Colonic mucosa (tissue), 4 donors: ENCODE results near the gene IRF8. TPM values are rescaled to one million over a fixed set of nuclear protein-coding genes. Genes with fewer than 3 reads are reported as not detected.

Source experiments
- DNase-seq: peaks from one replicate; pipeline ENCODE4 v3.0.0-alpha.2; 2020
- H3K27ac ChIP-seq: fragments of 200-600 bp; one replicate; pipeline ENCODE4 v1.8.0; 2021
- H3K27me3 ChIP-seq: fragments of 200-600 bp; one replicate; pipeline ENCODE4 v1.8.0; 2021
- H3K36me3 ChIP-seq: fragments of 200-600 bp; one replicate; pipeline ENCODE4 v1.8.0; 2021
- H3K4me1 ChIP-seq: fragments of 200-600 bp; one replicate; pipeline ENCODE4 v1.8.0; 2021; ENCODE audit warnings: mild to moderate bottlenecking
- H3K4me3 ChIP-seq: fragments of 200-600 bp; one replicate; pipeline ENCODE4 v1.8.0; 2021
- H3K9ac ChIP-seq, 2 donors: one replicate each; pipeline ENCODE4 v1.7.0; 2013; ENCODE audit warnings: control low read depth in 2 of 2, low read depth in 2 of 2, low read length in 2 of 2
- H3K9me3 ChIP-seq: fragments of 200-600 bp; one replicate; pipeline ENCODE4 v1.8.0; 2021
- intact Hi-C: fragments of 100-400 bp; cut with DNase I; formaldehyde crosslinking; loops from one replicate; pipeline ENCODE4 v1.14.1; 2022
- total RNA-seq, 2 donors: library from RNA; stranded (reverse); fragmentation: NEBNext Ultra II Directional in 1 of 2; extraction: Animal tissue kit (Norgen Biotek cat#: 25700) in 1 of 2; gene quantifications; one replicate each; pipeline ENCODE4 v1.2.1, GENCODE V29; 2021
- TF ChIP-seq, protein P1 (sequence below): fragments of 200-600 bp; IDR thresholded peaks from one replicate; pipeline ENCODE4 v1.8.0; 2022; ENCODE audit warnings: antibody characterized with exemption, mild to moderate bottlenecking
- donor health status: healthy.
- donor health status: DM: no; HTN: no; CAD: no.
- donor health status: DM: no; HTN: no; CAD: no.

The IRF8 gene, protein sequence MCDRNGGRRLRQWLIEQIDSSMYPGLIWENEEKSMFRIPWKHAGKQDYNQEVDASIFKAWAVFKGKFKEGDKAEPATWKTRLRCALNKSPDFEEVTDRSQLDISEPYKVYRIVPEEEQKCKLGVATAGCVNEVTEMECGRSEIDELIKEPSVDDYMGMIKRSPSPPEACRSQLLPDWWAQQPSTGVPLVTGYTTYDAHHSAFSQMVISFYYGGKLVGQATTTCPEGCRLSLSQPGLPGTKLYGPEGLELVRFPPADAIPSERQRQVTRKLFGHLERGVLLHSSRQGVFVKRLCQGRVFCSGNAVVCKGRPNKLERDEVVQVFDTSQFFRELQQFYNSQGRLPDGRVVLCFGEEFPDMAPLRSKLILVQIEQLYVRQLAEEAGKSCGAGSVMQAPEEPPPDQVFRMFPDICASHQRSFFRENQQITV
- total RNA-seq: 10 to 100 TPM; 25.1 to 52.5 TPM

DNA sequence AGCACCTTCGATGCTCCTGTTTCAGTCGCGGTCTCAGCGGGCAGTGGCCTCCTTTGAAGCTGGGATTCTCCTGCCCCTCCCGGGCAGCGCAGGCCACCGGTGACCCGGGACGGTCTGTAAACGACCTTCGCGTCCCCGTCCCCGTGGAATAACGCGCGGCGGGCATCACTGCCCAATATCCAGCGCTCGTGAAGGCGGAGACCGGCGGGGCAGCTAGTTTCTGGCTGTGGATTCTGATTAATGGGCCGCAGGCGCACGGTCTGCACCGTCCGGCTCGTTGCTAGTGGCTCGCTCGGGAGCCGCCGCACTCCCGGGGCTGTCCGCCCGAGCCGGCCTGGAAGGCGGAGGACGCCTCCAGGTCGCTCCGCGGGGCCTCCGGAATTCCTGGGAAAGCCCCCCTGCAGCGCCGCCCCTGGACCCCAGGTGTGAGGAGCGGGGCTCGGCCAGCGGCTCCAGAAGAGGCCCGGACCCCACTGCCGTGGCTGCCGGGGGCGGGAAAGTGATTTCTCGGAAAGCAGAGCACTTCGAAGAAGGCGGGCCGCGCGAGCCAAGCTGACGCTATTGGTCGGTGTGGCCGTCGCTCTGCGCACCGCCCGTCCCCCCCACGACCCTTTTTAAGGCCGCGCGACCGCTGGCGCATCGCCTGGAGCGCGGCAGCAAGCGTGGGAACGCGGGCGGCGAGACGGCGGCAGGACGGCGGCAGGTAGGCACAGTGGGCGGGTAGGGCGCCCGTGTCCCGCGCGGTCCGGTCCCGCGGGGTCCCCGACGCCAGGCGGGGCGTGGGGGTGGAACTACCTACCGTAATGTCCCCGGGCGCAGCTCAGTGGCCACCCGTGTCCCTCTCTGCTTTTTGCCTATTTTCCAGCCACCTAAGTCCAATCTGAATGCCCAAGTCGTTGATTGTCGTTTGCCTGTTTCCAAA, at the start of gene IRF8:
TSS of gene IRF8 (plus strand) at position 642 of the 922 bp plus-strand sequence. CDS start 3,854 bp downstream, outside the sequence.
- TF ChIP-seq, protein P1, sequence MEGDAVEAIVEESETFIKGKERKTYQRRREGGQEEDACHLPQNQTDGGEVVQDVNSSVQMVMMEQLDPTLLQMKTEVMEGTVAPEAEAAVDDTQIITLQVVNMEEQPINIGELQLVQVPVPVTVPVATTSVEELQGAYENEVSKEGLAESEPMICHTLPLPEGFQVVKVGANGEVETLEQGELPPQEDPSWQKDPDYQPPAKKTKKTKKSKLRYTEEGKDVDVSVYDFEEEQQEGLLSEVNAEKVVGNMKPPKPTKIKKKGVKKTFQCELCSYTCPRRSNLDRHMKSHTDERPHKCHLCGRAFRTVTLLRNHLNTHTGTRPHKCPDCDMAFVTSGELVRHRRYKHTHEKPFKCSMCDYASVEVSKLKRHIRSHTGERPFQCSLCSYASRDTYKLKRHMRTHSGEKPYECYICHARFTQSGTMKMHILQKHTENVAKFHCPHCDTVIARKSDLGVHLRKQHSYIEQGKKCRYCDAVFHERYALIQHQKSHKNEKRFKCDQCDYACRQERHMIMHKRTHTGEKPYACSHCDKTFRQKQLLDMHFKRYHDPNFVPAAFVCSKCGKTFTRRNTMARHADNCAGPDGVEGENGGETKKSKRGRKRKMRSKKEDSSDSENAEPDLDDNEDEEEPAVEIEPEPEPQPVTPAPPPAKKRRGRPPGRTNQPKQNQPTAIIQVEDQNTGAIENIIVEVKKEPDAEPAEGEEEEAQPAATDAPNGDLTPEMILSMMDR: no peak
- peak within 1 kb of the TSS; percentile 74 to 85 for H3K9ac ChIP-seq
- DNase-seq: peak; percentile 88
- intact Hi-C loops: loop anchor here (10.0 kb wide), 1 partner anchor 86 kb away; no protein-coding TSS in a partner anchor
- no peaks in the 10 kb centered on the region for H3K27me3 ChIP-seq
- peak within 1 kb of the TSS; percentile 80 for H3K27ac ChIP-seq
- no peaks in the 10 kb centered on the region for H3K9me3 ChIP-seq
- peaks cover 13% of the 10 kb centered on the region for H3K4me1 ChIP-seq
- peak within 1 kb of the TSS; percentile 79 for H3K4me3 ChIP-seq
- no peaks in the 10 kb centered on the region for H3K36me3 ChIP-seq

DNA sequence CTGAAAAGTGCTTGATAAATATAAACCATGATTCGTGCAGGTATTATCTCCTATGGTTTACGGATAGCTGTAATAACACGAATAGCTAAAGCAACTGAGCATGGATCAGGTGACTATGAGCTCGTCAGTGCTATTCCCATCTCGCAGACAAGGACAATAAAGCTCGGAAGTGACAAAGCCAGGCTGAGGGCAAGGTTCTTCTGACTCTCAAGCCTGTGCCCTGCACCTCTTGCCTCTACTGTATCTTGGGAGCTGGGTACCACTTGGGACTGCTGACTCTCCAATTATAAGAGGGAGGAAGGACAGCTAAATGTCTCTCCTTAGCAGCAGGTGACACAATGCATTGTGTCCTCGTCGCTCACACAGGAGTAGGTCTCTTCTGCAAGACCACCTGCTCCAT, 49.6 kb upstream of the IRF8 start:
- H3K4me3 ChIP-seq: no peak overlapping the region
- H3K4me1 ChIP-seq: peaks cover 10% of the 10 kb centered on the region
- no peaks in the 10 kb centered on the region for H3K36me3 ChIP-seq
- H3K9ac ChIP-seq: no peak overlapping the region
- no peak for DNase-seq
- no peaks in the 10 kb centered on the region for H3K9me3 ChIP-seq
- no peaks in the 10 kb centered on the region for H3K27me3 ChIP-seq
- H3K27ac ChIP-seq: no peak overlapping the region
- TF ChIP-seq, protein P1: no peak
- intact Hi-C loops: no loop called here

DNA sequence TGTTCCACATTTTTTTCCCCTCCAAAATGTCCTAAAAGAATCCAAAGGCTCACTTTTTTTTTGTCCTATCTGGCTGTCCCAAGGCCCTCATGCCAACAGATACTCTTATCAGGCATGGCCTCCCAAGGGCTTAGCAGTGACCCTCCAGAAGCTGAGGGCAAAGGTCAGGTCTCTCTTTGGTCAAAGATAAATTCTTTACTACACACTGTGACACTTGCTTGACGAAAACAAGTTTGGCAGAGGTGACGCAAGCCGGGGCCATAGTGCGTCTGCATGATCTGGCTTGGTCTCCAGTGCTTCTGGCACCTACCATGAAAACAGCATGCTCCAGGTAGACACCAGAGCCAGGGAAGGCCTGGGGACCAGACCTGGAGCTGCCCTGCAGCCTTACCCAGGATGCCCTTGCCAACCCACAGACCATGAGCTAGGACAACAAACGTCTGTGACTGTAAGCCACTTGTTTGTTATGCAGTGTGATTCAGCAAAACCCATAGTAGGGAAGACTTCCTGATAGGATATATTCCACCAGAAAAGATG, 48.5 kb upstream of the IRF8 start:
- Histone ChIP-seq H3K27ac (no peak overlapping the region), H3K9me3 (no peaks in the 10 kb centered on the region), H3K4me3 (no peak overlapping the region), H3K27me3 (no peaks in the 10 kb centered on the region), H3K36me3 (no peaks in the 10 kb centered on the region), H3K4me1 (peaks cover under 1% of the 10 kb centered on the region), H3K9ac (no peak overlapping the region)
- TF ChIP-seq, protein P1: no peak
- intact Hi-C loops: no loop called here
- no peak for DNase-seq

DNA sequence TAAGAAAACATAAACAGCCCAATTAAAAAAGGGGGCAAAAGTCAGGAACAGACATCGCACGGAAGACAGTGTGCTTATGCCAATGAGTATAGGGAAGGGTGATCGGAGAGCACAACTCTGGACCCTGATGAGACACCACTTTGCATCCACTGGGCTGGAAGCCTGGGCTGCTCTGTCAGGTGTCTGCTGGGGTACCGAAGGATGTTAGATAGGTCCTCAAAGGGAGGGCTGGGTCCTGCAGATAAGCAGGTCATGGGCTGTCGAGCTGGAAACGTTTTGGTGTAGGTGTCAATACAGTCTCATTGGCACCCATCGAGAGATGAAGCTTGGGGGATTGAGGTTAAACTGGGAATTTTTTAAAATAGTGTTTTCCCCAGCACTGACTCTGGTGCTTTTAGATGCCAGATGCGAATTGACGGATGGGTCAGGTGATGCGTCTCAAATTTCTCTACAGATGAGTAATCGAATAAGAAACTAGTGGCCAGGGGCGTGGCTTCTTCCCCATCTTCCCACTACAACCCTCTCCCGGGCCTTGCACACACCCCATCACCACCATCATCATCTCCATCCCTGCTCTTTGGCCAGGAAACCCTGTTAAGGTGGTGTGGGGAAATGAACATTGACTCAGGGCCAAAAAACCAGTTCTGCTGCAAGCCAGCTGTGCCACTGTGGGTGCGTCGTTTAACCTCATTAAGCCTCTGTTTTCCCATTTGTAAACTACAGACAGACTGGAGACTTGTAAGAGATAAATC, 47.8 kb upstream of the IRF8 start:
- Histone ChIP-seq H3K36me3 (no peaks in the 10 kb centered on the region), H3K9ac (no peak overlapping the region), H3K27ac (no peak overlapping the region), H3K4me3 (no peak overlapping the region), H3K4me1 (no peaks in the 10 kb centered on the region), H3K9me3 (no peaks in the 10 kb centered on the region), H3K27me3 (no peaks in the 10 kb centered on the region)
- DNase-seq: no peak
- intact Hi-C loops: no loop called here
- TF ChIP-seq, protein P1: no peak
